Hepatocyte (in vitro differentiated cells): Measurements from ENCODE around the gene LLPH.

Source experiments
- EZH2 ChIP-seq: fragments of 200-600 bp; sonication (generic); IDR thresholded peaks from 2 replicates; pipeline ENCODE4 v1.6.1; 2016; ENCODE audit warnings: antibody characterized with exemption, mild to moderate bottlenecking, borderline replicate concordance
- EZH2phosphoT487 ChIP-seq: fragments of 200-600 bp; sonication (generic); IDR thresholded peaks from one replicate; pipeline ENCODE4 v1.6.1; 2018; ENCODE audit warnings: antibody characterized with exemption, mild to moderate bottlenecking, low read depth, moderate library complexity; ENCODE audit not compliant: unreplicated experiment, severe bottlenecking
- TF ChIP-seq, protein P1 (sequence below): fragments of 200-600 bp; sonication (generic); IDR thresholded peaks from 2 replicates; pipeline ENCODE4 v1.5.1; 2016; ENCODE audit warnings: antibody characterized with exemption, mild to moderate bottlenecking; ENCODE audit not compliant: poor library complexity

GRCh38 chr12:66070378-66071120 lies 60.0 kb downstream of the LLPH start:
- TF ChIP-seq, protein P1, sequence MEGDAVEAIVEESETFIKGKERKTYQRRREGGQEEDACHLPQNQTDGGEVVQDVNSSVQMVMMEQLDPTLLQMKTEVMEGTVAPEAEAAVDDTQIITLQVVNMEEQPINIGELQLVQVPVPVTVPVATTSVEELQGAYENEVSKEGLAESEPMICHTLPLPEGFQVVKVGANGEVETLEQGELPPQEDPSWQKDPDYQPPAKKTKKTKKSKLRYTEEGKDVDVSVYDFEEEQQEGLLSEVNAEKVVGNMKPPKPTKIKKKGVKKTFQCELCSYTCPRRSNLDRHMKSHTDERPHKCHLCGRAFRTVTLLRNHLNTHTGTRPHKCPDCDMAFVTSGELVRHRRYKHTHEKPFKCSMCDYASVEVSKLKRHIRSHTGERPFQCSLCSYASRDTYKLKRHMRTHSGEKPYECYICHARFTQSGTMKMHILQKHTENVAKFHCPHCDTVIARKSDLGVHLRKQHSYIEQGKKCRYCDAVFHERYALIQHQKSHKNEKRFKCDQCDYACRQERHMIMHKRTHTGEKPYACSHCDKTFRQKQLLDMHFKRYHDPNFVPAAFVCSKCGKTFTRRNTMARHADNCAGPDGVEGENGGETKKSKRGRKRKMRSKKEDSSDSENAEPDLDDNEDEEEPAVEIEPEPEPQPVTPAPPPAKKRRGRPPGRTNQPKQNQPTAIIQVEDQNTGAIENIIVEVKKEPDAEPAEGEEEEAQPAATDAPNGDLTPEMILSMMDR = no peak
- TF ChIP-seq EZH2 (no peak), EZH2phosphoT487 (no peak)
